ENCODE data around the gene SLC37A1.
A peak's percentile ranks its signal among the peaks of the same experiment; 100 is the strongest.

The SLC37A1 gene

GRCh38 chr21:42545745-42546144 lies 32.1 kb downstream of the SLC37A1 start:
- DNase-seq (ENCODE audit: low read depth): no peak
- no peak for TF ChIP-seq CTCF (IDR thresholded peaks at IDR 0.05; ENCODE audit: control insufficient read depth, extremely low read depth, insufficient read depth)
- H3K4me3 ChIP-seq (ENCODE audit: low read depth, low read length): no peak overlapping the region

GRCh38 chr21:42546433-42546832 lies 32.8 kb downstream of the SLC37A1 start:
- no peak for TF ChIP-seq CTCF (IDR thresholded peaks at IDR 0.05; ENCODE audit: control insufficient read depth, extremely low read depth, insufficient read depth)
- H3K4me3 ChIP-seq (ENCODE audit: low read depth, low read length): no peak overlapping the region
- DNase-seq (ENCODE audit: low read depth): no peak

DNA sequence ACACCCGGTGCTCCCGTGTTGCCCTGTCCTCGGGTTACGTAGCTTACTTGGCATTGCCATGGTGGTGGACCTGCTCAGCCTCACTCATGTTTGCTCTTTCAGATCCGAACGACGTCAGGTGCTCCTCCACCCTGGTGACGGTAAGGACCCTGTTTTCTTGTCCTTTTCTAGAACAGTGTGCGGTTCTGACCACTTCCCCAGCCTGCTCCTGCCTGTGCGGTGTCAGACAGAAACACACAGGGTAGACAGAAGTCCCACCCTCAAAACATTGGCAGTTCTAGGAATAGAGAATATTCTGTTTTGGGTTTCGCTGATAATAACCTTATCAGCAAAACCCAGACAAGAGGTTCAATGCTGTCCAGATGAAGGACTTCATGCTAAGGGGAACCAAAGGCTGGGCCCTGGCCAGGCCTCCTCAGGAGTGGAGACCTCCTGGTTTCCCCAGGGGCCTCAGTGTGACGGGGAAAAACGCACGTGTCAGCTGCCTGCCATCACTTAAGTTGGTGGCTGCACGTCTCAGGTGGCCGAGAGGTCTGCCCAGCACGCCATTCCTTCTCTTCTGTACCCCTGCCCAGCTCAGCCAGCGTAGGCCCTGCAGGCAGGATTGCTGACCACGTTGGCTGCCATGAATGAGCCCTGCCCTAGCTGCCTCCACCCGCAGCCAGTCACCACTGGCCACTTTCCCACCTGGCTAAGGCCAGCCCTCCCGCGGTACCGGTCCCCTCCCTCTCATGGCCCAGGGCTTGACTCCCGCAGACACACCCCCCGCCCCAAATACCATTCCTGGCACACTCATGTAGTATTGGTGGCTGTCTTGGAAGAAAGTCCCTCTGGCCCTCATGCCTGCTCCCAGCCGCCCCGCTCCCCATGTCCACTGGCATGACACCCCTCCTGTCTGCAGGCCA lies 33.6 kb downstream of the SLC37A1 start:
- DNase-seq (ENCODE audit: low read depth): no peak
- no peak for TF ChIP-seq CTCF (IDR thresholded peaks at IDR 0.05; ENCODE audit: control insufficient read depth, extremely low read depth, insufficient read depth)

DNA sequence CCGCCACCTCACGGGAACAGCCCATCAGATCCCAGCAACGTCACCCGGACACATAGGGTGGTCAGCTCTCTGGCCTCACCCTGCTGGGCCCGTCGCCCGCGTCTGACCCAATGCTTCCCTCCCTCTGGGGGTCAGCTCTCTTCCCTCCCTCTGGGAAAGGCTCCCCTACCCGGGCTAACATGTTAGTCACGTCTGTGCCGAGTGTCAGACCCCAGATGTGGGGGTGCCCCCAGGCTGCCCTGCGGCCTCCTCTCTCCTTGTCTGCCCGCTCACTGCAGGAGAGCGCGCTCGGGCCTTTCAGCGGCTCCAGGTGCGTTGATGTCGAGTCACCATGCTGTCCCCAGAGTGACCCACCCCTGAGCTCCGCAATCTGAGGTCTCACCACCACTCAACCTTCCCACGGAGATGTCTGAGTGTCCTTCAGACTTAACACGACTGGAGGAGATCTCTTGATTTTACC lies 34.3 kb downstream of the SLC37A1 start:
- no peak for DNase-seq (ENCODE audit: low read depth)
- TF ChIP-seq CTCF (IDR thresholded peaks at IDR 0.05; ENCODE audit: control insufficient read depth, extremely low read depth, insufficient read depth): no peak
- no peak overlapping the region for H3K4me3 ChIP-seq (ENCODE audit: low read depth, low read length)

More for the DNA sequence above, 33.6 kb downstream of the SLC37A1 start:
- no peak overlapping the region for H3K4me3 ChIP-seq (ENCODE audit: low read depth, low read length)

- TF ChIP-seq CTCF (IDR thresholded peaks at IDR 0.05; ENCODE audit: control insufficient read depth, extremely low read depth, insufficient read depth): no peak
- no peak overlapping the region for H3K4me3 ChIP-seq (ENCODE audit: low read depth, low read length)
- no peak for DNase-seq (ENCODE audit: low read depth)
These were observed 35.2 kb downstream of the SLC37A1 start for GRCh38 chr21:42548687-42549406.

DNA sequence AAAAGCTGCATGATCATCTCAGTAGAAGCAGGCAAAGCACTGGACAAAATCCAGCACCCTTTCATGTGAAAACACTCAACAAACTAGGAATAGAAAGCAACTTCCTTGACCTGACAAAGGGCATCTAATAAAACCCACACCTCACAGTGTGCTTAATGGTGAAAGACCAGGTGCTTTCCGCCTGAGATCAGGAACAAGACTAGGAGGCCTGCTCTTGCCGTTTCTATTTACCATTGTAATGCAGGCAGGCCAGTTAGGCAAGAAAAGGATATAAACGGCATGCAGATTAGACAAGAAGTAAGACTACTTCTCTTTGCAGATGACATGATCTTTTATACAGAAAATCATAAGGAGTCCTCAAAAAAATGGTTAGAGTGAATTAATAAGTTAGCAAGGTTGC lies 37.2 kb downstream of the SLC37A1 start:
- H3K4me3 ChIP-seq (ENCODE audit: low read depth, low read length): no peak overlapping the region
- DNase-seq (ENCODE audit: low read depth): peak; percentile 98
- no peak for TF ChIP-seq CTCF (IDR thresholded peaks at IDR 0.05; ENCODE audit: control insufficient read depth, extremely low read depth, insufficient read depth)

Measured in LNCaP clone FGC (cell line).